CD4-positive, alpha-beta T cell treated with Interleukin-17A for 4 hours (primary cell): ENCODE data around the gene FKTN.

Experiments used
- DNase-seq: peaks from one replicate; pipeline ENCODE4 v3.0.0-alpha.2; 2020; ENCODE audit warnings: mixed read lengths

FKTN gene

GRCh38 chr9:105679257-105680022, 121.5 kb downstream of the FKTN start:
- no peak for DNase-seq

GRCh38 chr9:105681313-105681712, 123.4 kb downstream of the FKTN start:
- DNase-seq = no peak

GRCh38 chr9:105681724-105682123, 123.8 kb downstream of the FKTN start:
- DNase-seq = no peak

GRCh38 chr9:105683688-105684275, 125.9 kb downstream of the FKTN start:
- DNase-seq = no peak

GRCh38 chr9:105686936-105687335, 129.0 kb downstream of the FKTN start:
- no peak for DNase-seq
